HG03095 (cell line): Measurements from ENCODE around the gene ERI3.

Experiments used
- ATAC-seq: cut with Tn5 transposase; IDR thresholded peaks from one replicate; pipeline ENCODE4 v1.9.1; 2021; ENCODE audit warnings: moderate library complexity; ENCODE audit not compliant: unreplicated experiment

ERI3 gene

DNA sequence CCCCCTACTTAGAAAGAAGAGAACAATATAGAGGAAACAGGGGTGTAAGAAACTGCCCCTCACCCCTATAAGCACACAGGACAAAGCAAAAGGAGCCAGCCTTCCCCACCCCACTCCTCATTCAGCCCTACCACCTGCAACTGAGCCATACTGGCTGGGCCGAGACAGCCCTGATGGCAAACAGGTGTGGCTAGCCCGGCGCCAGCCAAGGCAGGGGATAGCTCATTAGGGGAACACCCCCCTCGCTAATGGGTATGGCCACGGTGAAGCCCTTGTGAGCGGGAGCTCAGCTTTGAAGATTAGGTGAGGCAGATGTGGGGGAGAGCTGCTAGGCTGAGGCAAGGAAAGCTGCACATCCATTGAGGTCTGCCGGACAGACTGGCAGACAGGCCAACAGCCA, 65.5 kb downstream of the ERI3 start:
- no peak for ATAC-seq

DNA sequence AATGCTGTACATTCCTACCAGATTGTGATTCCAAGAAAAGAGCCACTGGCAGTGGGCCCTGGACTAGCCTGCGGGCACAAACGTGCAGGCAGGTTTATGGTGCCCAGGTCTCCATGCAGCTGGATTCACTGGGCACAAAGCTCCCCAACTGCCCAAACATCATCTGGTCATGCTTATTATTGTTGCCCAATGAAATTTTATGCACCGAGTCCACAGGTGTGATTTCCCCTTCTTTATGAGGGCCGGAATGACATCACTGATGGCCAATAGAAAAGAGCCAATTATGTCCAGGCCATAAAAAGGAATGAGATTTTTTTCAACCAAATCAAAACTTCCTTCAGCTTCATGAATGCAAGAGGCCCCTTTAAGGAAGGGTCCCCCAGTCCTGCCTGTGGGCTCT, 66.2 kb downstream of the ERI3 start:
- no peak for ATAC-seq

DNA sequence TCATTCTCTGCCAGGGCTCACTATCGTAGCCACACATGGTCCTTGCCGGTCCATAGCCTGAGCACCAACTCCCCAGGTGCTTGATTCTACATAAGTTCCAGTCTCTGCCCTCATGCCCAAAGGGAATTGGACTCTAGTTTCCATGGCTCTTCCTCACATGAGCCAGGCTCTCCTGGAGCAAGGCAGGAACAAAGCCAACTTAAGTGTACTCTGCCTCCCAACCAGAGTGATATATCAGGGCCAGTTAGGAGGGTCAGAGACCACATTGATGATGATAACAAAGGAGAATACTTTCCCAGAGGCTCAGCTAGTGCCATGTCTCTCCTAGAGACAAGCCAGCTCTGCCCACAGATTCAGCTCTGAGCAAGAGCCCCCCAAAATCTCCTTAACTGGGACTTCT, 70.9 kb downstream of the ERI3 start:
- ATAC-seq = no peak

DNA sequence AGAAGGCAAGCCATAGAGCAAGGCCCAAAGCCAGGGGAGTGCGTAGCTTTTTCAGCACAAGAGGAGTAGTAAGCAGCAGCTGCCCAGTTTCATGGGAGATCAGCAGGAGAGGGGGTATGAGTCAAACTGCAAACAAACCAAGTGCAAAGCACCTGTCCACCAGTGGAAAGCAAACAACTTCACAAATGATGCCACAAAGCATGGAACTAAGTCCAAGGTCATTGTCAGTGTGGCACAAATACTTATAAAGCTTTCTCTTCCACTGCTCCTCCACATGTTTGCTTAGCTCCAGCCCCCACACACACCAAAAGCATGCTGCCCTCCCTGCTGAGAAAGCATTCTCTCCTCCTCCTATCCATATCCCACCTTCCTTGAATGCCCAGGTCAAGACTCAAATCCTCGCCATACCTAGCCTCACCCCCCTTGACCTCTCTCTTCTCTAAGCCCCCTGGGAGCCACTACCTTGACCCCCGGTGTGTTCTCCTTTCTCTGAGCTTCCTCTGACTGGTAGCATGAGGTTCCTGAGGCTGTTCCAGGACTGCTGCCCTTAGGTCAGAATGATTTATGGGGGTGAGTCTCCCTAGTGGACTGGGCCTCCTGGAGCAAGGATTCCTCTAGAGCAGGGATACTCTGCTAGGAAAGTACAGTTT, 71.4 kb downstream of the ERI3 start:
- ATAC-seq = no peak

DNA sequence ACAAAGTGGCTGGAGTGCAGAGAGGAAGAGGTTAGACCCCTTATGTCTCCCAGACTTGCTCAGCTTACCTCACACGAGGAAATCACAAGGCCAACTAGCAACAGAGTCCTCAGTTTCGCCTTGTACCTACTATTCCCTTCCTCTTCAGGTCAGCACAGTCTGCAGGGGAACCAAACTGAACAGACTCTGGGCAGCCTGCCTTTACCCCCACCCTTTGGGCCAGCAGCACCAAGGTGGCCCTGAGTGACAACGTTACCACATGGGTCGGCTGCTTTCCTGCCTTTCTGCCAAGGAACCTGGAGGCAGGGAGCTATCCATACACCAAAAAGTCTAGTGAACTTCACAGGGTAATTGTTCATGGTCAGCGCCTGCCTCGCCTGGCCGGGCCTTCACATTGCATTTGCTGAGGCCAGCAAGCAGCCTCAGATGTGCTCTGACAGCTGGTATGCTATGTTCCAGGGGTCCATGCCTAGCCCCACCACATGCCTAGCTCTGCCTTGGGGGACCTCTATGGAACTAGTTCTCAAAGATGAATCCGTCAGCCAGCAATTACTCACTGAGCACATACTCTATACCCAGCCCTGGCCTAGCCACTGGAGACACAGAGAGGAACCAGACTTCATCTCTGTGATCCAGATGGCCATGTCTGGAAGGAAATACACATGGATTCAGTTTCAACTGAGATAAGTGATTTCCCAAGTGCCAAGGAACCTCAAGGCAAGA, 72.2 kb downstream of the ERI3 start:
- ATAC-seq = no peak

DNA sequence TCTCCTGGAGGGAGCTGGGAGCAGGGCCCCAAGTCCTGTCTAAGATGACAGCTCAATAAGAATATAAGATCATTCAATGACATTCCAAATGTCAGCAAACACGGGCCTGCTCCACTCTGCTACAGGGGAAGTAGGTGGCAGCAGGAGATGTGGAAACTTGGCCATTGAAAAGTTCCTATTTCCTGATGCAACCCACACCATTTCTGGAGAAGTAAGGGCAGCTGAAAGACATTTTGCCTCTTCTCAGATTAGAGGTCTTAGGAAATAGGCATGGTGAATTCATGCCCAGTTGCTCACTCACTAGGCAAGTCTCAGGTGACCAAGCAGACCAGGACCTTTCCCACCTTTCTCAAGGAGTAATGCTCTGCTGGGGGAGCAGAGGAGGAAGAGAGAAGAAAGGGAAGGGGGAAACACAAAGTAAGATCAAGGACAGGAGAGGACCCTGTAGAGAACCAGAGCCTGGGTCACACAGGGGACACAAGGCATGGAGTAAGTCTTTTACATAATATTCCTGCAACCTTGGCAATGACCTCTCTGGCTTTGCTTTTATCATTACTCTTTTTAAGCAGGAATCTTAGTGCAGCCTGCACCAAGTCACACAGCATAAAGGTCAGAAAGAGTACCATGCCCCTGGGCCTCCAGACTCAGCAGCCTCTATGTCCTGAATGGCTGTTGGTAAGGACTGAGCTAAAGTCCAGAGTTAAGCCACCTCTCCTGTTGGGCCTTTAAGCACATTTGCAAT, 72.9 kb downstream of the ERI3 start:
- no peak for ATAC-seq

DNA sequence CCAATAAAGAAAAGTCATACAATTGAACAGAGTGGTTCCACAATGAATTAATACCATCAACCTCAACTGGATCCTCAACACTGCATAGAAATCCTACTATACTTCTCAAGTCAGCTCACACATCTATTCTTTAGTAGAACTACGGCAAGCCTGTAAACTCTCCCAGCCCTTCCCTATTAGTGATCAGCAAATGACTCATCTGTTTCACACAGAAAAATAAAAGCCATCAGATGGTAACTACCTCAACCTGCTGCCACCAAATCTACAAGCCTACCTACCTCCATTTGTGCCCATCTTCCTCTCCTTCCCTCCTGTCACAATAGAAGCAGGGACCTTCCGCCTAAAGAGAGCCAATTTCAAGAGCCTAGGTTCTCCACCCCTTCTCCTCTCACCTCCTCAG, 78.2 kb downstream of the ERI3 start:
- no peak for ATAC-seq

DNA sequence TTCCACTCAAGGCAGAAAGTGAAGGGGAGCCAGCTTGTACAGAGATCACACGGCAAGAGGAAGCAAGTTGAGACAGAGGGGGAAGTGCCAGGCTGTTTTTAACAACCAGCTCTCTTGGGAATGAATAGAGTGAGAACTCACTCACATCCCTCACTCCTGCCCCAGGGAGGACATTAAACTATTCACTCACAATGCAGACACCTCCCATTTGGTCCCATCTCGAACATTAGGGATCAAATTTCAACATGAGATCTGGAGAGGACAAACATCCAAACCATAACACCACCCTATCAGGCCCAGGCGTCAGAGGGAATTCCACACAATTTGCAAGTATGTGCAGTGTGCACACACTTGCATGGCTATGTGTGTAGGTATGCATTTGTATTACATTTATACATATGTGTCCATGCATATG, 79.1 kb downstream of the ERI3 start:
- no peak for ATAC-seq

DNA sequence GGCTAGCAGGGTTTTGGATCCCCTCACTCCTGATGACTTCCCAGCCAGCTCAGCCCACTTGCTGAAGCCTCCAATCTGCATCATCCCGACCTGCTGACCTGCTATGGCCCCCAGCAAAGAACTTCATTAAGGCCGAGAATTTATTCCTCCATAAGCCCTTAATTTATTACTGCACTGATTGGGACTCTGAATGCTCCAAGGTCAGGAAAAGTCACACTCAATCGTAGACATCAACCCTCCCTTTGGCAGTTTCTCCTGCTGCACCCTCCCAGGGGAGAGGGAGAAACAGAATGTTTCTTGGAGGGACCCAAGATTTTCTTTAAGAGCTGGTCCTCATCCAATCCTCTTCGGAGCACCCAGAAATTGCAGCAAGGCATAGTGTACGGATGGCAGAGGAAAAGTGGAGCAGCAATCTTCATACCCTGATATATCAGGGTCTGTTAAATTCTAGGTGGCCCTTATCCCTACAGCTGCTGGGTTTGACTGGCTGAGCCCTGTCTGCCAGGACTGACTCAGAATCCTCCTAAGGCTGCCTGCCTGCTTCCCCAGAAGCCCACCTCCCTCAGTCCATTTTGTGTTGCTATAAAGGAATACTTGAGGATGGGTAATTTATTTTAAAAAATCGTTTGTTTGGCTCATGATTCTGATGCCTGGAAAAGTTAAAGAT, 79.6 kb downstream of the ERI3 start:
- no peak for ATAC-seq

DNA sequence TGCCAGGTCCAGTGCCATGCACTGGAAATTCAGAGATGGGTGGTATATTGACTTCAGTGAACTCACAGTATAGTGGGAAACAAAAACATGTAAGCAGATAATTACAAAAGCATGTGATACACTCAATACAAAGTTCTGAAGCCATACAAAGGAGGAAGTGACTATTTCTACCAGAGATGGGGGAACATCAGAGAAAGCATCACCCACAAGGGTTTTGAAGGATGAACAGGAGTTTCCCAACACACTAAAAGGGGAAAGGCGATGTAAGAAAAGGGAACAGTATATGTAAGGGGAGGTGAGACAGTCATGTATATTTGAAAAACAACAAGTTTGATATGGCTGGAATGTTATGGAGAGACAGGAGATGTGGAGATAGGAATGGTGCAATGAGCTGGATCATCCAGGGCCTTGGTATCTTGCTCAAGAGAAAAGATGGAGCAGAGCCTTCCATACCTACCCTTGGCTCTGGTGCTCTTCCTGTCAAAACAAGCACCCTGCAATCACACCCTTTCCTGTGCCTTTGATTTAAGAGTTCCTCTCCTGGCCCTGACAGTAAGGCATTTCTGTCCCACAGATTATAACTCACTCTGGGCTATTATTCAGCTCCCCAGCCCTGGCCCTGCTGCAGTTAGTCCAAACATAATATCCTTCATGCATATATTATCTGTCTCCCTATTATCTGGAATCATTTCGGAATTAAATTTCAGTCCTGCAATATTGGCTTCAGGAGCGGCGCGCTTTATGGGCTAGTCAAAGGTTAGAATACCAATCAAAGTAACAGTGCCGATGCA, 81.3 kb downstream of the ERI3 start:
- ATAC-seq = no peak

DNA sequence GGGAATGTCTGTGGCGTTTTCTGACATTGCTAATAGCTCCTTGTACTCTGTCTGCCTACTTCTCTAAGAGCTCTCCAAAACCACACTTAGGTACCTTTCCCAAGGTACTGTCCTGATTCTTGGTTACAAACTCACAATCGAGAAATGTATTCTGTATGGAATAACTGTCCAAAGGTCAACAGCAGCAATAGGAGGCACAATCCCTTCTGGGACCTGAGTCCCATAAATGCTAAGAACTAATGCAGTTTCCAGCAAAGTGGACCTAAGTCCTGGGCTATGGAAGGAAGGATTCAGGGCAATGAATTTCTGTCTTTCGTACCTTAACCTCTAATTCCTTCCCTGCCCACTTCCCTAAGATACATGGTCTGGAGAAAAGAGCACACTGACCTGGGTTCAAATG, 82.1 kb downstream of the ERI3 start:
- no peak for ATAC-seq

DNA sequence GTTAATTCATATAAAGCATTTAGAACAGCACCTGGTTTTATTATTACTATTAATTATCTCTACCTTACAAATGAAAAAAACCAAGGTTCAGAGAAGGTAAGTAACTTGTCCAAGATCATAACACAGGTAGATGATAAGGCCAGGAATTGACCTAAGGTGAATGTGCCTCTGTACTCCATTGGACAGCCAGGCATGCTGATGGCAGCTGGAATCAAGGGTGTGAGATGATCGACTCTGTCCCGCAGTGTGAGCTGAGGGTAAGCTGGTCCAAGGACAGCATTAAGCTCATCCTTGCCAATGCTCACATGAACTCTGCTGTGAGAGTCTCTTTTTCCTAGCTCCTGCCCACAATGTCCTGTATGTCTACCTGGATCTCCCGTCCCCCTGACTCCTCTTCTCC, 83.4 kb downstream of the ERI3 start:
- no peak for ATAC-seq

DNA sequence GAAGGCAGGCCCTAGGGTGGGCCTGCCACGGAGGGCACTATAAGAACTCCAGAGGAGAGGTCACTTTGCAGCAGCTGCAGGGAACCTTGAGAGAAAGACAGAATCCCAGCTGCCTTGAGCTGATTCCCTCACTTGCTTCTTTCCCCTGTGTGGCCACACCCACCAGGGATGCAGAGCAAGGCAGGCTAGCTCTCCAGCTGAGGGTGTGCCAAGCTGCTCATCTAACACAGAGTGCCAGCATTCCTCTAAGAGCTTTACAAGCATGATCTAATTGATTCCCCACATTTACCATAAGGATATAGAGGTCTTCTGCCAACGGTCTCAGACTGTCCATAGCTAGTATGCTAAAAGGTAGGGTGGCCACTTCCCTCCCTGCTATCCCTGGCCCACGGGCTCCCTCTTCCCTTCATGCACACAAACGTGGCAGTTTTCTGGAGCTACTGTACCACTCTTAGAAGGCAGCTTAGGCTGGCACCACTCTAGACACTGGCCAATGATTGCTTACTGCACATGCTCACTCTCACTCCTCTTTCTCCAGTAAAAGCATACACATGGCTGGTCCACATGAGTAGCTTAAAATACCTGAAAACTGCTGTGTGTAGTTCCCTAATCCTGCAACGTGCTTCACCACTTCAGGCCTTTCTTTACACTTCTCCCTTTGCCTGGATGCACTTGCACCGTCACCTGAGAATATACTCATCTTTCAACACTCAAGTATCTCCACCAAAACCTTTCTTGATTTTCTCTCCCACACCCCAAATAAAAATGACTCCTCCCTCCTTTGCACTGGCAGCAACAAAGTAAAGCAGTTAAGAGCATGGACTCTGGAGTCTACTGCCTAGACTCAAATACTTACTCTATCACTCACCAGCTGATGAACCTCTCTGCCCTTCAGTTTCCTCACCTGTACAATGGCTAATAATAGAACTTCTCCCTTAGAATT, 84.1 kb downstream of the ERI3 start:
- ATAC-seq = no peak

DNA sequence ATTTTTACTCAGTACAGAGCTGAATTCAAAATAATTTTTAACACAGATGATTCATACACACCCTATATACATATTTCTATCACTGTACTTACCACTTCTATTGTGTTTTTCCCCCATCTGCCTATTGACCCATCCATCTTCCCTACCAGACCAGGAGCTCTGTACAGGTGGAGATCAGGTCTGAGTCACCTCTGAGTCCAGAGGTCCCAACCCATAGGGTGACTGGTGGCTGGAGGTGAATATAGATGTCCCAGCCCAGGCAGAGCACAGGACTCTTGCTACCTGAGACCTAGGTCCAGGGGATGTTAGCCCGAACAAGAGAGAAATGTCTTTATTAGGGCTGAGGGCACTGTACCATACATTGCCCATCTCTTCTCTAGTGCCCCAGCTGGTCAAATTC, 87.0 kb downstream of the ERI3 start:
- no peak for ATAC-seq

DNA sequence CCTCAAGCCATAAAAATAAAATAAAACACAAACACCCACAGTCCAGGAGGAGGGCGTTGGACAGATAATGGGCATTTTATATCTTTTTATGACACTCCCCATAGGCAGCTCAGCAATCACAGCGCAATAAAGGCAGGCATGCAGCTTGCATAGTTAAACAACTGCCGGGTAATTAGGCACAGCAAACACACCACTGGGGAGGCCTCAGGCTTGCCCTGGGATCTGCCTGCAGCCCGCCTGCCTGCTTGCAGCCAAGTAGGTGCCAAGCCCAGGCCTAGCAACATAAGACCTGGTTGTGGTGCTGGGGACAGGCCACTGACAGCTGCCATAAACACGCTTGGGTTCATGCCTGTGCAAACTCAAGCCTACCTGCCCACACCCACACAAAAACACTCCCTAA, 87.6 kb downstream of the ERI3 start:
- no peak for ATAC-seq

DNA sequence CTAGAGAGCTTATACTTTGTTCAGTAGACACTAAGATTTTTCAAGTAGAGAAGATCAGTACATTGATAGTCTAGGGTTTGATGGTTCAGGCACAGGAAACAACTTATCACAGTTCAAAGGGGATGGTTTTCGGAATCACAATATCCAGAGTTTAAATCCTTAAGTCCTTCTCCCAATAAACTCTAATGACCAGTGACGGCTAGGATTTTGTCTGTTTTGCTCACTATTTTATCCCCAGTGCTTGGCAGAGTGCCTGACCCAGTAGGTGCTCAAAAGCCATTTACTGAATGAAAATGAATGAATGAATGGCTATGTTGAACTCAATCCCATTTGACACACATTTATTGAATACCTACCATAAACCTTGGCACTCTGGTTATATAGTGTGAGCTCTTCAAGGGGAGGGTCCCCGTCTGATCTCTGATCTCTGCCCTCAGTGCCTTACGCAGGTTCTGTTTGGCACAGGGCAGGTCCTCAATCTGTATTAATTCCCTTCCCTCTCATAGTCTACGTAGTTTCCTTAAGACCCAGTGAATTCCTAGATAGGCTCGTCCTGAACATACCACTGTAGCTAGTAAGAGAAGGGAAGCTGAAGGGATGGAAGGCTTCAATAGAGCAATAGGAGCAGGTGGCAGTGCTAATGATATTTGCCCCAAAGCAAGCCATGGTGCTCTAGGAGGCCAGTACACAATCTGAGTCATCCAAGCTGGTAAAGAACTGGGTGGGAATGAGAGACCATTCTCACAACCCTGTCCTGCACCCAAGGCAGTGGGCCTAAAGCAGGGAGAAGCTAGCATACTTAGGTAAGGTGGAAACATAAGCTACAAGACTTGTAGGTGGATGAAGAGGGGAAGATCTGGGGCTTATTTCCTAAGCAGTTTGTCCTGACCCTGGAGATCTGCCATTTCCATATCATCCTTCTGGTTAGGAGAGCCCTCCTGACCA, 88.4 kb downstream of the ERI3 start:
- no peak for ATAC-seq

DNA sequence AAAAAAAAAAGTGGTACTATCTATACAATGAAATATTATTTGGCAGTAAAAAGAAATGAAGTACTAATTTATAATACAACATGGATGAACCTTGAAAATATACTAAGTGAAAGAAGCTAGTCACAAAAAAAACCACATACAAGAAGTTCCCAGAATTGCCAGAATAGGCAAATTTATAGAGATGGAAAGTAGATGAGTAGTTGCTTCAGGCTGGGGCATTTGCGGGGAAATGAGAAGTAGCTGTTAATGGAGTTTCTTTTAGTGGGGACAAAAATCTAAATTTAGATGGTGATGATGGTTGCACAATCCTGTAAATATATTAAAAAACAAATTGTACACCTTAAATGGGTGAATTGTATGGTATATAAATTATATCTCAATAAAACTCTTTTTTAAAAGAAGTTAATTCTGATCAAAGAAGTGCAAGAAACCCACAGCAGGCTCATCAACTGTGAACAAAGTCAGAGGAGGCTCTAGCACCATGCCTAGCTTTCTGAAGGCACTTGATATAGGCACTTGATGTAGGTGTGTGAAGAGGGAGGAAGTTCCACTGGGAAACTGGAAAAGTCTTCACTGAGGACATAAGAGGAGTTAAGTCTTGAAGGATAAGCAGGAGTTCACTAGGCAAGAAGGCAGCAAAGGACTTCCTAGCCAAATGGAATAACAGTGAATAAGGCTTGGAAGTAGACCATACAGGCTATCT, 89.2 kb downstream of the ERI3 start:
- no peak for ATAC-seq

DNA sequence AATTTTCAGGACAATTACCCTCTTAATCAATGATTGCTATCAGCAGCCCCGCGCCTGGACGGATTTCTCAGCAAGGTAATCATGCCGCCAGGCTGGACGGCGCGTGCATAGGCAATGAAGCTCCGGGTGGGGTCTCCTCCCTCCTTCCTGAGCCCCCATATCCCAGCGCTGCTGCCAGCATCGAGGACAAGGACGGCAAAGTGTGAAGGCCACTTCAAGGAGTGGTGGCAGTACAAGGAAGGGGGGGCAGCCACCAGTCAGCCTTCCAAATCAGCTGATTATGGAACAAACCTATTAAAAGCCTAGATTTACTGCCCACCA, 90.6 kb downstream of the ERI3 start:
- ATAC-seq = no peak
